PC-3 (cell line): ENCODE data around the gene LOC101059915.
"Not testable (repeated sequence)": the region's sequence is repeated elsewhere in the genome, so short reads cannot be mapped to it uniquely, and the experiment has no call there.

Experiments used
- EZH2phosphoT487 ChIP-seq: fragments of 300-600 bp; sonication (generic); IDR thresholded peaks from 2 replicates; pipeline ENCODE4 v1.6.1; 2018; ENCODE audit warnings: mild to moderate bottlenecking, antibody characterized with exemption, low read length, borderline replicate concordance
- TF ChIP-seq, protein P1 (sequence below): fragments of 300-600 bp; sonication (generic); conservative IDR thresholded peaks from 2 replicates; pipeline ENCODE4 v1.5.1; 2017; ENCODE audit warnings: antibody characterized with exemption, low read depth, mild to moderate bottlenecking, low read length

GRCh38 chrX:71719195-71719594 lies 51.8 kb downstream of the LOC101059915 start:
- TF ChIP-seq, protein P1, sequence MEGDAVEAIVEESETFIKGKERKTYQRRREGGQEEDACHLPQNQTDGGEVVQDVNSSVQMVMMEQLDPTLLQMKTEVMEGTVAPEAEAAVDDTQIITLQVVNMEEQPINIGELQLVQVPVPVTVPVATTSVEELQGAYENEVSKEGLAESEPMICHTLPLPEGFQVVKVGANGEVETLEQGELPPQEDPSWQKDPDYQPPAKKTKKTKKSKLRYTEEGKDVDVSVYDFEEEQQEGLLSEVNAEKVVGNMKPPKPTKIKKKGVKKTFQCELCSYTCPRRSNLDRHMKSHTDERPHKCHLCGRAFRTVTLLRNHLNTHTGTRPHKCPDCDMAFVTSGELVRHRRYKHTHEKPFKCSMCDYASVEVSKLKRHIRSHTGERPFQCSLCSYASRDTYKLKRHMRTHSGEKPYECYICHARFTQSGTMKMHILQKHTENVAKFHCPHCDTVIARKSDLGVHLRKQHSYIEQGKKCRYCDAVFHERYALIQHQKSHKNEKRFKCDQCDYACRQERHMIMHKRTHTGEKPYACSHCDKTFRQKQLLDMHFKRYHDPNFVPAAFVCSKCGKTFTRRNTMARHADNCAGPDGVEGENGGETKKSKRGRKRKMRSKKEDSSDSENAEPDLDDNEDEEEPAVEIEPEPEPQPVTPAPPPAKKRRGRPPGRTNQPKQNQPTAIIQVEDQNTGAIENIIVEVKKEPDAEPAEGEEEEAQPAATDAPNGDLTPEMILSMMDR, result not testable (repeated sequence)
- not testable (repeated sequence) for TF ChIP-seq EZH2phosphoT487
